ENCODE measurements around the gene NPHP4. TPM values are rescaled to one million over a fixed set of nuclear protein-coding genes. Genes with fewer than 3 reads are reported as not detected.

The NPHP4 gene
- total RNA-seq, 1 donor from 2014 or later, result 12.8 TPM

DNA sequence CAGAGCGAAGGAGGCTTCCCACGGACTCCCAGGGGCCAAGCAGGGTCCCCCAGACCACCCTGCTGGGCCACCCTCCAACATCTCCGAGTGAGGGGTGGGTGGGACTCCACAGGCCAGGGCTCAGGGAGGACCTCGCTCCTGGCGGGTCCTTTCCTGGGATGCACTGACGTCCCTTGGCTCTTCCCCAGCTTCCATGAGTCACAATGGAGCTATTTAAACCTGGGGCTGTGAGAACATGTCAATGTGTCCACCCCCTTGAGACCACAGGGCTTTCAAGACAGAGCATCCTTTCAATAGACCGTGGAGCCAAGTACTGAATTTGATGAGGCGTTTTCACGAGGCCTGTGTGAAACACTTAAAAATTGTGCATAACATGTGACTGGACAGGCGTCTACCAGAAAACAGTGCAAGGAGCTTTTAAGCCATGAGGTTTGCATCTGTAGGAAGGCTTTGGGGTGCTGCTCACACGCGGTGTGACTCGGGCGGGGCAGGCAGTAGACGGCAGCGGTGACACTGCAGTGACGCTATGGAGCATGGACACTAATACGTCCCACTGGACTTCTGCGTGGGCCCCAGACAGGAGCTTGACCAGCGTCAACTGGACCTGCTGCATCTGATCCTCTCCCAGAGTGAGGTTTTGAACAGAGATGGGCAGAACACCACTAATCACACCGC lies 24.1 kb upstream of the NPHP4 start:
- H3K4me3 Mint-ChIP-seq (ENCODE audit: unreplicated experiment), result no peak overlapping the region
- H3K36me3 Mint-ChIP-seq (ENCODE audit: unreplicated experiment), result no peaks in the 10 kb centered on the region
- no peaks in the 10 kb centered on the region for H3K4me1 Mint-ChIP-seq (ENCODE audit: unreplicated experiment)
- no peaks in the 10 kb centered on the region for H3K9me3 Mint-ChIP-seq (ENCODE audit: unreplicated experiment)
- TF ChIP-seq, protein P1, sequence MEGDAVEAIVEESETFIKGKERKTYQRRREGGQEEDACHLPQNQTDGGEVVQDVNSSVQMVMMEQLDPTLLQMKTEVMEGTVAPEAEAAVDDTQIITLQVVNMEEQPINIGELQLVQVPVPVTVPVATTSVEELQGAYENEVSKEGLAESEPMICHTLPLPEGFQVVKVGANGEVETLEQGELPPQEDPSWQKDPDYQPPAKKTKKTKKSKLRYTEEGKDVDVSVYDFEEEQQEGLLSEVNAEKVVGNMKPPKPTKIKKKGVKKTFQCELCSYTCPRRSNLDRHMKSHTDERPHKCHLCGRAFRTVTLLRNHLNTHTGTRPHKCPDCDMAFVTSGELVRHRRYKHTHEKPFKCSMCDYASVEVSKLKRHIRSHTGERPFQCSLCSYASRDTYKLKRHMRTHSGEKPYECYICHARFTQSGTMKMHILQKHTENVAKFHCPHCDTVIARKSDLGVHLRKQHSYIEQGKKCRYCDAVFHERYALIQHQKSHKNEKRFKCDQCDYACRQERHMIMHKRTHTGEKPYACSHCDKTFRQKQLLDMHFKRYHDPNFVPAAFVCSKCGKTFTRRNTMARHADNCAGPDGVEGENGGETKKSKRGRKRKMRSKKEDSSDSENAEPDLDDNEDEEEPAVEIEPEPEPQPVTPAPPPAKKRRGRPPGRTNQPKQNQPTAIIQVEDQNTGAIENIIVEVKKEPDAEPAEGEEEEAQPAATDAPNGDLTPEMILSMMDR (IDR thresholded peaks at IDR 0.05), result no peak
- no peaks in the 10 kb centered on the region for H3K27me3 Mint-ChIP-seq (ENCODE audit: unreplicated experiment)
- H3K27ac Mint-ChIP-seq (ENCODE audit: unreplicated experiment), result no peak overlapping the region
- no peak for DNase-seq (ENCODE audit: extremely low spot score, unreplicated experiment)

DNA sequence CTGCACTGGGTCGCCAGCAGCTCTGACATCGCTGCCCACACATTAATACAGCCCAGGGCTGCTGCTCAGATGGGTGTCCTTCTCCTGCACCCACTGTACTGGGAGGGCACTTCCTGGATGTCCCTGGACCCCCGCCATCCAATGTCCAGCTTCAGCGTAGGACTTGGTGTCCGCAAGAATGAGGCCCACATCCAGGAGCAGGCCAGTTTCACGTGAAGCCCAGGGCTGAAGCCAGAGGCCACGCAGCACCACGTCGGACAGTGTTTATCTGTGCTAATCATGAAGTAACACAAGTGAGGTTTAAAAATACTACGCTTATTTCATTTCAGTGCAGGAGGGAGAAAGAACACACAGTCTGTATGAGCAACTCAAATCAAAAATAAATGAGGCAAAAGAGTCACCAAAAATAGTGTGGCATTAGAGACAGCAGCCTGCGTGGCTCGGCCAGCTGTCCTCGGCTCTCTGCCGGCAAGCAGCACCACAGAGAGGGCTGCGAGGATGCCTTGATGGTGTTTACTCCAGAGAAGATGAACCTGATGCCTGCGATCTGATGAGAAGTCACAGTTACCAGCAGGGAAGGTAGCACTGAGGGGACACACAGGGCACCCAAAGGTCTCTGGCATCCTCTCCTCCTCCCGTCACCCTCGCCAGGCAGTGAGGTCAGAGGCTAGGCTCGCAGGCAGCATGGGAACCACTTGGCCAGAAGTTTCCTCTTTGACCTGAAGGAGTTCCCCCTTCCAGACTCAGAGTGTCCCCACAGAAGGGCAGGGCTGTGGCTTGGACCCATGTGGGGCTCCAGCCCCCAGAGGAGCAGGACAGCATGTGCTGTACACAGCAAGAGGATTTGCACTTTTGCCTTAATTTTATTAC lies 22.1 kb upstream of the NPHP4 start:
- no peak for DNase-seq (ENCODE audit: extremely low spot score, unreplicated experiment)
- Mint-ChIP-seq H3K36me3 (ENCODE audit: unreplicated experiment) (no peaks in the 10 kb centered on the region), H3K4me1 (ENCODE audit: unreplicated experiment) (no peaks in the 10 kb centered on the region), H3K27me3 (ENCODE audit: unreplicated experiment) (no peaks in the 10 kb centered on the region), H3K27ac (ENCODE audit: unreplicated experiment) (no peak overlapping the region), H3K4me3 (ENCODE audit: unreplicated experiment) (no peak overlapping the region), H3K9me3 (ENCODE audit: unreplicated experiment) (no peaks in the 10 kb centered on the region)
- TF ChIP-seq, protein P1 (IDR thresholded peaks at IDR 0.05), result no peak

DNA sequence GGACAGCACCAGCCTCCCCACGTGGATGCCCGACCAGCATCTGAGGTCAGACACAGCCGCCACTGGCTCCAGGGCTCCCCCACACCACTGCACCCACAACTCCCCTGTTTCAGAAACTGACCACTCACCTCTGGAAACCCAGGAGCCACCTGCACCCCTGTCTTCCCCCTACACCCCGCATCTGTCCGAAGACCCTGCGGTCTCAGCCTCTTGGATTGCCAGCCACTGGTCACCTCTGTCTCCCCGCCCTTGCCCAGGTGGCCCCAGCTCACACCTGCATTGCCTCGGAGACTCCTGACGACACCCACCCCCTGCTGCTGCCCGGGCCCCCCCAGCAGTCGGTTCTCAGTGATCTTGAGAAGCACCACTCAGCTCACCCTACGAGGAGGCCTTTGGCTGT lies 21.3 kb upstream of the NPHP4 start:
- Mint-ChIP-seq H3K36me3 (ENCODE audit: unreplicated experiment) (no peaks in the 10 kb centered on the region), H3K27ac (ENCODE audit: unreplicated experiment) (no peak overlapping the region), H3K9me3 (ENCODE audit: unreplicated experiment) (no peaks in the 10 kb centered on the region), H3K4me3 (ENCODE audit: unreplicated experiment) (no peak overlapping the region), H3K4me1 (ENCODE audit: unreplicated experiment) (no peaks in the 10 kb centered on the region), H3K27me3 (ENCODE audit: unreplicated experiment) (no peaks in the 10 kb centered on the region)
- TF ChIP-seq, protein P1 (IDR thresholded peaks at IDR 0.05), result no peak
- no peak for DNase-seq (ENCODE audit: extremely low spot score, unreplicated experiment)

DNA sequence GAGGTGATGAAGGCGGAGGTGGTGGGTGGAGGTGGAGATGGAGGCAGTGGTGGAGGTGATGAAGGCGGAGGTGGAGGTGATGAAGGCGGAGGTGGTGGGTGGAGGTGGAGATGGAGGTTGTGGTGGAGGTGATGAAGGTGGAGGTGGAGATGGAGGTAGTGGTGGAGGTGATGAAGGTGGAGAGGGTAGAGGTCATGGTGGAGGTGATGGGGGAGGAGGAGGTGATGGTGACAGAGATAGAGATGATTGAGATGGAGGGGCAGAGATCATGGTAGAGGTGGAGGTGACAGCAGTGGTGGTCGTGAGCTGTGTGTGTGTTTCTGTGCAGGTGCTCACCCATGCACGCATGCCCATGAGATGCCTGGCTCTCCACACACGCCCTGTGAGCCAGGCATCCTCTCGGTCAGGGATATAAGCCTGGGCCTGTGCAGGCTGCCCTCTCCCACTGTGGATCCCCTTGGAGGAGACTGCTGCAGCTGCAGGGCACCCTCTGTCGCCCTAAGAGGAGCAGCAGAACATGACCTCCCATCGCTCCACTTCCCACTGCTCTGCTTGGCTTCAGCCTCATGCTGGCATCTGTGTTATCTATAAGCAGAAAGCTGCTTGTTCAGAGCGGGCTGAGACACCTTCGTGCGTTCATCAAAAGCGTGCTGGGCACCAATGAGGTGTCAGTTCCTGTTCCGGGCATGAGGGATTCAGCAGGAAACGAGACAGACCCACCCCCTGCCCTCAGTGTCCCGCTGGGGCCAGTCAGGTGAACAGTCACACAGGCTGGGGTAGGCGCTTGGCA lies 20.5 kb upstream of the NPHP4 start:
- TF ChIP-seq, protein P1 (IDR thresholded peaks at IDR 0.05), result no peak
- no peaks in the 10 kb centered on the region for H3K9me3 Mint-ChIP-seq (ENCODE audit: unreplicated experiment)
- no peak for DNase-seq (ENCODE audit: extremely low spot score, unreplicated experiment)
- no peak overlapping the region for H3K27ac Mint-ChIP-seq (ENCODE audit: unreplicated experiment)
- no peaks in the 10 kb centered on the region for H3K27me3 Mint-ChIP-seq (ENCODE audit: unreplicated experiment)
- no peaks in the 10 kb centered on the region for H3K4me1 Mint-ChIP-seq (ENCODE audit: unreplicated experiment)
- H3K4me3 Mint-ChIP-seq (ENCODE audit: unreplicated experiment), result no peak overlapping the region
- no peaks in the 10 kb centered on the region for H3K36me3 Mint-ChIP-seq (ENCODE audit: unreplicated experiment)

DNA sequence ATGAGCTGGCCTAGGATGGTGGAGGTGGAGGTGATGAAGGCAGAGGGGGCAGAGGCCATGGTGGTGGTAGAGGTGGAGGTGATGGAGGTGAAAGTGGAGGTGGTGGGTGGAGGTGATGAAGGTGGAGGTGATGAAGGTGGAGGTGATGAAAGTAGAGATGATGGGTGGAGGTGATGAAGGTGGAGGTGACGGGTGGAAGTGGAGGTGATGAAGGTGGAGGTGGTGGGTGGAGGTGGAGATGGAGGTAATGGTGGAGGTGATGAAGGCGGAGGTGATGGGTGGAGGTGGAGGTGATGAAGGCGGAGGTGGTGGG lies 19.7 kb upstream of the NPHP4 start:
- TF ChIP-seq, protein P1 (IDR thresholded peaks at IDR 0.05), result no peak
- H3K27me3 Mint-ChIP-seq (ENCODE audit: unreplicated experiment), result no peaks in the 10 kb centered on the region
- H3K4me3 Mint-ChIP-seq (ENCODE audit: unreplicated experiment), result no peak overlapping the region
- H3K27ac Mint-ChIP-seq (ENCODE audit: unreplicated experiment), result no peak overlapping the region
- no peak for DNase-seq (ENCODE audit: extremely low spot score, unreplicated experiment)
- H3K36me3 Mint-ChIP-seq (ENCODE audit: unreplicated experiment), result no peaks in the 10 kb centered on the region
- H3K9me3 Mint-ChIP-seq (ENCODE audit: unreplicated experiment), result no peaks in the 10 kb centered on the region
- no peaks in the 10 kb centered on the region for H3K4me1 Mint-ChIP-seq (ENCODE audit: unreplicated experiment)
